Astrocyte (in vitro differentiated cells and primary cell): ENCODE data around the gene CSMD2.

Source experiments
- CTCF ChIP-seq: IDR thresholded peaks from 2 replicates; pipeline ENCODE4 v1.5.1; 2011; ENCODE audit warnings: low read depth, mild to moderate bottlenecking, inconsistent platforms, low read length, moderate library complexity; ENCODE audit not compliant: insufficient read depth
- EZH2 ChIP-seq: IDR thresholded peaks from 2 replicates; pipeline ENCODE4 v1.6.1; 2012; ENCODE audit warnings: mild to moderate bottlenecking, low read length, inconsistent platforms; ENCODE audit not compliant: insufficient read depth

- no peak for TF ChIP-seq CTCF
- no peak for TF ChIP-seq EZH2
Observed at GRCh38 chr1:34066981-34067603, 97.9 kb downstream of the CSMD2 start.
